IPS-20b (cell line): ENCODE measurements around the gene LAT.

Experiments used
- H3K27ac ChIP-seq: one replicate; pipeline ENCODE4 v1.5.1; 2013; ENCODE audit warnings: low read length
- H3K27me3 ChIP-seq: 2 replicates; pipeline ENCODE4 v1.6.1; 2013; ENCODE audit warnings: mild to moderate bottlenecking, low read length, inconsistent platforms; ENCODE audit not compliant: insufficient read depth
- H3K36me3 ChIP-seq: 2 replicates; pipeline ENCODE4 v1.6.1; 2013; ENCODE audit warnings: low read depth, mild to moderate bottlenecking, inconsistent platforms, low read length, moderate library complexity; ENCODE audit not compliant: insufficient read depth
- H3K4me1 ChIP-seq: 2 replicates; pipeline ENCODE4 v1.6.1; 2013; ENCODE audit warnings: mild to moderate bottlenecking, control low read depth, inconsistent platforms, low read length, moderate library complexity; ENCODE audit not compliant: insufficient read depth
- H3K4me3 ChIP-seq: 2 replicates; pipeline ENCODE4 v1.5.1; 2013; ENCODE audit warnings: mild to moderate bottlenecking, low read length, inconsistent platforms
- H3K9ac ChIP-seq: 2 replicates; pipeline ENCODE4 v1.6.1; 2013; ENCODE audit warnings: low read depth, mild to moderate bottlenecking, inconsistent platforms, low read length, moderate library complexity
- H3K9me3 ChIP-seq: 2 replicates; pipeline ENCODE4 v1.6.1; 2013; ENCODE audit warnings: mild to moderate bottlenecking, low read depth, low read length, inconsistent platforms; ENCODE audit not compliant: insufficient read depth

LAT gene

GRCh38 chr16:29030086-29030840 is 45.4 kb downstream of the LAT start:
- H3K4me1 ChIP-seq = 0 out of 2 replicates have a peak, but pooled peaks cover 4% of the 10 kb centered on the region
- H3K36me3 ChIP-seq = no peaks in the 10 kb centered on the region
- no peak overlapping the region for H3K27ac ChIP-seq
- no peak overlapping the region for H3K9ac ChIP-seq
- H3K9me3 ChIP-seq = no peaks in the 10 kb centered on the region
- H3K4me3 ChIP-seq = no peak overlapping the region
- no peaks in the 10 kb centered on the region for H3K27me3 ChIP-seq
